H9 (cell line): ENCODE measurements around the gene NR1H4. TPM values are rescaled to one million over a fixed set of nuclear protein-coding genes. Genes with fewer than 3 reads are reported as not detected.

Source experiments
- DNase-seq: peaks from one replicate; pipeline ENCODE4 v3.0.0-alpha.2; 2017
- H2AFZ ChIP-seq: one replicate; pipeline ENCODE4 v1.6.1; 2013; ENCODE audit warnings: mild to moderate bottlenecking, low read length, control low read depth, moderate library complexity
- H2AK5ac ChIP-seq: 2 replicates; pipeline ENCODE4 v1.6.1; 2013; ENCODE audit warnings: low read length, control low read depth, mixed read lengths; ENCODE audit not compliant: insufficient read length
- H2BK120ac ChIP-seq: one replicate; pipeline ENCODE4 v1.6.1; 2013; ENCODE audit warnings: low read depth, mild to moderate bottlenecking, low read length, control low read depth, inconsistent platforms; ENCODE audit not compliant: poor library complexity, severe bottlenecking
- H2BK12ac ChIP-seq: 2 replicates; pipeline ENCODE4 v1.6.1; 2013; ENCODE audit warnings: low read length, control low read depth, mixed read lengths, low read depth; ENCODE audit not compliant: insufficient read length
- H2BK15ac ChIP-seq: 2 replicates; pipeline ENCODE4 v1.6.1; 2013; ENCODE audit warnings: low read depth, low read length, control low read depth
- H2BK20ac ChIP-seq: one replicate; pipeline ENCODE4 v1.6.1; 2013; ENCODE audit warnings: low read depth, mild to moderate bottlenecking, low read length, control low read depth, inconsistent platforms; ENCODE audit not compliant: poor library complexity, severe bottlenecking
- H2BK5ac ChIP-seq: 2 replicates; pipeline ENCODE4 v1.6.1; 2013; ENCODE audit warnings: low read length, control low read depth, mixed read lengths; ENCODE audit not compliant: insufficient read length
- H3K14ac ChIP-seq: 2 replicates; pipeline ENCODE4 v1.6.1; 2013; ENCODE audit warnings: low read length, control low read depth; ENCODE audit not compliant: insufficient read depth
- H3K18ac ChIP-seq: 2 replicates; pipeline ENCODE4 v1.6.1; 2013; ENCODE audit warnings: low read depth, mild to moderate bottlenecking, mixed read lengths, low read length, control low read depth; ENCODE audit not compliant: insufficient read length
- H3K23ac ChIP-seq: 2 replicates; pipeline ENCODE4 v1.6.1; 2013; ENCODE audit warnings: low read length, control low read depth, mixed read lengths, low read depth; ENCODE audit not compliant: insufficient read length
- H3K23me2 ChIP-seq: 2 replicates; pipeline ENCODE4 v1.6.1; 2013; ENCODE audit warnings: low read depth, mild to moderate bottlenecking, mixed read lengths, low read length, control low read depth; ENCODE audit not compliant: insufficient read length, poor library complexity, severe bottlenecking
- H3K27ac ChIP-seq: 2 replicates; pipeline ENCODE4 v1.5.1; 2013; ENCODE audit warnings: low read length, control low read depth, mixed read lengths, low read depth; ENCODE audit not compliant: insufficient read length
- H3K27me3 ChIP-seq: 2 replicates; pipeline ENCODE4 v1.6.1; 2013; ENCODE audit warnings: low read length, control low read depth, inconsistent platforms; ENCODE audit not compliant: insufficient read depth
- H3K4ac ChIP-seq: 2 replicates; pipeline ENCODE4 v1.6.1; 2013; ENCODE audit warnings: low read depth, mild to moderate bottlenecking, control low read depth, inconsistent platforms, low read length, moderate library complexity
- H3K4me1 ChIP-seq: 2 replicates; pipeline ENCODE4 v1.6.1; 2013; ENCODE audit warnings: low read length, control low read depth, inconsistent platforms; ENCODE audit not compliant: insufficient read depth
- H3K4me2 ChIP-seq: 2 replicates; pipeline ENCODE4 v1.6.1; 2013; ENCODE audit warnings: low read length, control low read depth, mixed read lengths; ENCODE audit not compliant: insufficient read length, insufficient read depth
- H3K56ac ChIP-seq: 2 replicates; pipeline ENCODE4 v1.6.1; 2013; ENCODE audit warnings: low read depth, mild to moderate bottlenecking, mixed read lengths, low read length, control low read depth; ENCODE audit not compliant: insufficient read length
- H3K79me1 ChIP-seq: 2 replicates; pipeline ENCODE4 v1.6.1; 2013; ENCODE audit warnings: low read depth, mild to moderate bottlenecking, moderate library complexity, low read length, control low read depth, inconsistent platforms; ENCODE audit not compliant: insufficient read depth, poor library complexity, severe bottlenecking
- H3K79me2 ChIP-seq: 2 replicates; pipeline ENCODE4 v1.6.1; 2013; ENCODE audit warnings: low read length, control low read depth, inconsistent platforms; ENCODE audit not compliant: insufficient read depth
- H3K9ac ChIP-seq: 2 replicates; pipeline ENCODE4 v1.6.1; 2013; ENCODE audit warnings: low read length, control low read depth, mixed read lengths; ENCODE audit not compliant: insufficient read length; ENCODE audit errors: extremely low read depth
- H3K9me3 ChIP-seq: one replicate; pipeline ENCODE4 v1.6.1; 2013; ENCODE audit warnings: low read depth, low read length, inconsistent platforms; ENCODE audit not compliant: control insufficient read depth
- H3T11ph ChIP-seq: one replicate; pipeline ENCODE4 v1.6.1; 2013; ENCODE audit warnings: mild to moderate bottlenecking, low read length, control low read depth, inconsistent platforms
- H4K20me1 ChIP-seq: one replicate; pipeline ENCODE4 v1.6.1; 2013; ENCODE audit not compliant: control insufficient read depth, insufficient read length, insufficient read depth
- H4K5ac ChIP-seq: 2 replicates; pipeline ENCODE4 v1.6.1; 2013; ENCODE audit warnings: low read depth, mild to moderate bottlenecking, mixed read lengths, low read length, control low read depth; ENCODE audit not compliant: insufficient read length
- H4K8ac ChIP-seq: replicated peaks from 2 replicates; pipeline ENCODE4 v1.6.1; 2013; ENCODE audit warnings: low read length, control low read depth, mixed read lengths, low read depth; ENCODE audit not compliant: insufficient read length
- H4K91ac ChIP-seq: 2 replicates; pipeline ENCODE4 v1.6.1; 2013; ENCODE audit warnings: low read depth, mild to moderate bottlenecking, moderate library complexity, mixed read lengths, low read length, control low read depth; ENCODE audit not compliant: insufficient read length
- H3K27ac Mint-ChIP-seq, 3 experiments: 2 replicates in 2 of 3; 3 replicates in 1 of 3; pipeline ENCODE4 v1.8.0; 2020 to 2021; ENCODE audit warnings: mixed read lengths in 3 of 3, mild to moderate bottlenecking in 1 of 3, moderate library complexity in 1 of 3
- H3K27me3 Mint-ChIP-seq: 2 replicates; pipeline ENCODE4 v1.8.0; 2021; ENCODE audit warnings: low read depth, mild to moderate bottlenecking, moderate library complexity, mixed read lengths
- H3K36me3 Mint-ChIP-seq, 3 experiments: 2 replicates in 2 of 3; 3 replicates in 1 of 3; pipeline ENCODE4 v1.8.0; 2020 to 2021; ENCODE audit warnings: low read depth in 3 of 3, mixed read lengths in 3 of 3; ENCODE audit not compliant: insufficient read depth in 1 of 3
- H3K4me1 Mint-ChIP-seq, 2 experiments: 2 replicates each; pipeline ENCODE4 v1.8.0; 2020; ENCODE audit warnings: mixed read lengths in 2 of 2
- H3K4me3 Mint-ChIP-seq, 2 experiments: 2 replicates in 1 of 2; 3 replicates in 1 of 2; pipeline ENCODE4 v1.8.0; 2020 to 2021; ENCODE audit warnings: mild to moderate bottlenecking in 2 of 2, mixed read lengths in 2 of 2, moderate library complexity in 1 of 2
- H3K9me3 Mint-ChIP-seq, 2 experiments: 2 replicates in 1 of 2; 3 replicates in 1 of 2; pipeline ENCODE4 v1.8.0; 2020; ENCODE audit warnings: mild to moderate bottlenecking in 2 of 2, mixed read lengths in 2 of 2, moderate library complexity in 1 of 2
- WGBS: extraction: QIAGEN DNeasy Blood & Tissue Kit; methylation state at CpG from one replicate; pipeline ENCODE4 v1.1.7; 2013; ENCODE audit warnings: missing lambda C conversion rate, low lambda C conversion rate, mixed read lengths; ENCODE audit not compliant: insufficient read length; ENCODE audit errors: extremely low coverage; 5-methylcytosine and 5-hydroxymethylcytosine counted together
- total RNA-seq: library from RNA; stranded (reverse); gene quantifications from 2 replicates; pipeline ENCODE4 v1.2.1, GENCODE V29; 2021
- TF ChIP-seq, protein P1 (sequence below): fragments of 200-600 bp; sonication (generic); conservative IDR thresholded peaks from 3 replicates; pipeline ENCODE4 v1.8.0; 2021; ENCODE audit warnings: antibody characterized with exemption, mild to moderate bottlenecking

The NR1H4 gene
- total RNA-seq, 1 experiment from 2014 or later = not detected

- TF ChIP-seq, protein P1, sequence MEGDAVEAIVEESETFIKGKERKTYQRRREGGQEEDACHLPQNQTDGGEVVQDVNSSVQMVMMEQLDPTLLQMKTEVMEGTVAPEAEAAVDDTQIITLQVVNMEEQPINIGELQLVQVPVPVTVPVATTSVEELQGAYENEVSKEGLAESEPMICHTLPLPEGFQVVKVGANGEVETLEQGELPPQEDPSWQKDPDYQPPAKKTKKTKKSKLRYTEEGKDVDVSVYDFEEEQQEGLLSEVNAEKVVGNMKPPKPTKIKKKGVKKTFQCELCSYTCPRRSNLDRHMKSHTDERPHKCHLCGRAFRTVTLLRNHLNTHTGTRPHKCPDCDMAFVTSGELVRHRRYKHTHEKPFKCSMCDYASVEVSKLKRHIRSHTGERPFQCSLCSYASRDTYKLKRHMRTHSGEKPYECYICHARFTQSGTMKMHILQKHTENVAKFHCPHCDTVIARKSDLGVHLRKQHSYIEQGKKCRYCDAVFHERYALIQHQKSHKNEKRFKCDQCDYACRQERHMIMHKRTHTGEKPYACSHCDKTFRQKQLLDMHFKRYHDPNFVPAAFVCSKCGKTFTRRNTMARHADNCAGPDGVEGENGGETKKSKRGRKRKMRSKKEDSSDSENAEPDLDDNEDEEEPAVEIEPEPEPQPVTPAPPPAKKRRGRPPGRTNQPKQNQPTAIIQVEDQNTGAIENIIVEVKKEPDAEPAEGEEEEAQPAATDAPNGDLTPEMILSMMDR = no peak
- Histone ChIP-seq H3K9ac (no peak overlapping the region), H2BK15ac (no peak overlapping the region), H4K8ac (no peak overlapping the region), H4K5ac (no peak overlapping the region), H3K27ac (no peak overlapping the region), H3K18ac (no peak overlapping the region), H3K4me2 (no peak overlapping the region), H3K9me3 (no peaks in the 10 kb centered on the region), H3K79me1 (no peaks in the 10 kb centered on the region), H2BK20ac (no peak overlapping the region), H3K27me3 (peaks cover 3% of the 10 kb centered on the region; the same call in 1 of the 2 replicates), H3K23ac (no peak overlapping the region), H3T11ph (no peak overlapping the region), H2AFZ (no peak overlapping the region), H2BK120ac (no peak overlapping the region), H3K14ac (no peak overlapping the region), H3K4me1 (no peaks in the 10 kb centered on the region), H2BK12ac (no peak overlapping the region), H3K23me2 (no peaks in the 10 kb centered on the region), H3K79me2 (no peaks in the 10 kb centered on the region), H2BK5ac (no peak overlapping the region), H3K56ac (no peak overlapping the region), H4K91ac (no peak overlapping the region), H4K20me1 (no peaks in the 10 kb centered on the region), H2AK5ac (no peak overlapping the region), H3K4ac (no peak overlapping the region)
- H3K9me3 Mint-ChIP-seq = 0 out of 5 replicates have a peak, but pooled peaks cover 3% of the 10 kb centered on the region in 2 experiments
- no peak for DNase-seq
- H3K4me3 Mint-ChIP-seq = no peak overlapping the region
- H3K4me1 Mint-ChIP-seq = peaks cover 0 to 3% of the 10 kb centered on the region in 2 experiments; a peak in 2 of 4 replicates
- no CpG with 5 or more reads among the region's 1 CpG for WGBS
- H3K27me3 Mint-ChIP-seq = no peaks in the 10 kb centered on the region
- no peak overlapping the region for H3K27ac Mint-ChIP-seq
- H3K36me3 Mint-ChIP-seq = no peaks in the 10 kb centered on the region
Observed at GRCh38 chr12:100518376-100518775, 44.7 kb downstream of the NR1H4 start.
